PC-9 (cell line): ENCODE measurements around the gene OXGR1.
"Not testable (repeated sequence)": the region's sequence is repeated elsewhere in the genome, so short reads cannot be mapped to it uniquely, and the experiment has no call there.

Experiments used
- CTCF ChIP-seq: fragments of 200-600 bp; sonication (generic); conservative IDR thresholded peaks from 2 replicates; pipeline ENCODE4 v1.6.1; 2017; ENCODE audit warnings: mixed run types, antibody characterized with exemption, mild to moderate bottlenecking, moderate library complexity
- EZH2 ChIP-seq: fragments of 200-600 bp; sonication (generic); IDR thresholded peaks from 2 replicates; pipeline ENCODE4 v1.8.0; 2017; ENCODE audit warnings: antibody characterized with exemption, low read depth

DNA sequence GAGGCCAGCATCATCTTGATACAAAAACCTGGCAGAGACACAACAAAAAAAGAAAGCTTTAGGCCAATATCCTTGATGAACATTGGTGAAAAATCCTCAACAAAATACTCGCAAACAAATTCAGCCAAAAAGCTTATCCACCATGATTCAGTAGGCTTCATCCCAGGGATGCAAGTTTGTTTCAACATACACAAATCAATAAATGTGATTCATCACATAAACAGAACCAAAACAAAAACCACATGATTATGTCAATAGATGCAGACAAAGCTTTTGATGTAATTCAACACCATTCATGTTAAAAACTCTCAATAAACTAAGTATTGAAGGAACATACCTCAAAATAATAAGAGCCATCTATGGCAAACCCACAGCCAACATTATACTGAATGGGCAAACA, 29.5 kb upstream of the OXGR1 start:
- TF ChIP-seq CTCF, EZH2: not testable (repeated sequence)
